MM.1S (cell line): ENCODE results near the gene AGXT.

Experiments
- DNase-seq: peaks from one replicate; pipeline ENCODE4 v3.0.0-alpha.2; 2015
- H2AFZ ChIP-seq: fragments of 300-600 bp; sonication (generic); 2 replicates; pipeline ENCODE4 v1.6.0; 2016; ENCODE audit warnings: antibody characterized with exemption, low read length
- H3F3A ChIP-seq: fragments of 300-600 bp; sonication (generic); 2 replicates; pipeline ENCODE4 v1.6.1; 2016; ENCODE audit warnings: mild to moderate bottlenecking, antibody characterized with exemption, low read length, moderate library complexity, mixed read lengths; ENCODE audit not compliant: insufficient read depth
- H3K27ac ChIP-seq: fragments of 300-600 bp; sonication (generic); 2 replicates; pipeline ENCODE4 v1.5.1; 2016; ENCODE audit warnings: mild to moderate bottlenecking, low read length
- H3K27me3 ChIP-seq: fragments of 300-600 bp; sonication (generic); replicated peaks from 2 replicates; pipeline ENCODE4 v1.6.0; 2016; ENCODE audit warnings: low read length; ENCODE audit not compliant: insufficient read depth
- H3K36me3 ChIP-seq: fragments of 300-600 bp; sonication (generic); replicated peaks from 2 replicates; pipeline ENCODE4 v1.6.1; 2016; ENCODE audit warnings: mild to moderate bottlenecking, low read length, mixed read lengths; ENCODE audit not compliant: insufficient read depth
- H3K4me1 ChIP-seq: fragments of 300-600 bp; sonication (generic); 2 replicates; pipeline ENCODE4 v1.6.1; 2016; ENCODE audit warnings: low read length, mixed read lengths
- H3K4me2 ChIP-seq: fragments of 300-600 bp; sonication (generic); 2 replicates; pipeline ENCODE4 v1.6.0; 2016; ENCODE audit warnings: low read depth, low read length
- H3K4me3 ChIP-seq: fragments of 300-600 bp; sonication (generic); 2 replicates; pipeline ENCODE4 v1.5.1; 2016; ENCODE audit warnings: low read length, mixed read lengths
- H3K79me2 ChIP-seq: fragments of 300-600 bp; sonication (generic); 2 replicates; pipeline ENCODE4 v1.6.1; 2016; ENCODE audit warnings: mixed run types, low read length, mixed read lengths
- H3K9ac ChIP-seq: fragments of 300-600 bp; sonication (generic); 2 replicates; pipeline ENCODE4 v1.6.1; 2016; ENCODE audit warnings: low read length, mixed read lengths
- H3K9me2 ChIP-seq: fragments of 300-600 bp; sonication (generic); replicated peaks from 2 replicates; pipeline ENCODE4 v1.6.1; 2016; ENCODE audit warnings: mild to moderate bottlenecking, low read length, mixed read lengths; ENCODE audit not compliant: insufficient read depth
- H3K9me3 ChIP-seq: fragments of 300-600 bp; sonication (generic); replicated peaks from 2 replicates; pipeline ENCODE4 v1.6.1; 2016; ENCODE audit warnings: mild to moderate bottlenecking, low read length, mixed read lengths; ENCODE audit not compliant: insufficient read depth
- H4K20me1 ChIP-seq: fragments of 300-600 bp; sonication (generic); 2 replicates; pipeline ENCODE4 v1.6.1; 2016; ENCODE audit warnings: mild to moderate bottlenecking, low read length, moderate library complexity, mixed read lengths; ENCODE audit not compliant: insufficient read depth
- CTCF ChIP-seq: fragments of 300-600 bp; sonication (generic); IDR thresholded peaks from 2 replicates; pipeline ENCODE4 v1.5.1; 2016; ENCODE audit warnings: antibody characterized with exemption, low read length, mixed read lengths
- EZH2 ChIP-seq: fragments of 300-600 bp; sonication (generic); optimal IDR thresholded peaks from 2 replicates; pipeline ENCODE3; 2017; ENCODE audit warnings: low read depth, mild to moderate bottlenecking, antibody characterized with exemption, low read length, mixed read lengths
- EZH2phosphoT487 ChIP-seq: fragments of 300-600 bp; sonication (generic); IDR thresholded peaks from 2 replicates; pipeline ENCODE4 v1.6.1; 2018; ENCODE audit warnings: antibody characterized with exemption, low read length

The AGXT gene

GRCh38 chr2:240921995-240922244 lies 53.3 kb downstream of the AGXT start:
- Histone ChIP-seq H3F3A (no peaks in the 10 kb centered on the region), H3K36me3 (no peaks in the 10 kb centered on the region), H3K4me2 (no peak overlapping the region), H3K9ac (no peak overlapping the region), H3K27ac (no peak overlapping the region), H3K27me3 (peaks cover 45% of the 10 kb centered on the region), H3K4me3 (no peak overlapping the region), H3K4me1 (no peaks in the 10 kb centered on the region), H2AFZ (no peak overlapping the region), H4K20me1 (no peaks in the 10 kb centered on the region), H3K9me3 (no peaks in the 10 kb centered on the region), H3K9me2 (no peaks in the 10 kb centered on the region), H3K79me2 (no peaks in the 10 kb centered on the region)
- TF ChIP-seq CTCF: no peak
- no peak for DNase-seq

GRCh38 chr2:240922245-240922981 lies 53.8 kb downstream of the AGXT start:
- H3K9me3 ChIP-seq: no peaks in the 10 kb centered on the region
- no peaks in the 10 kb centered on the region for H3K79me2 ChIP-seq
- no peaks in the 10 kb centered on the region for H3K36me3 ChIP-seq
- H4K20me1 ChIP-seq: no peaks in the 10 kb centered on the region
- H3K27me3 ChIP-seq: peaks cover 45% of the 10 kb centered on the region
- no peaks in the 10 kb centered on the region for H3F3A ChIP-seq
- no peaks in the 10 kb centered on the region for H3K4me1 ChIP-seq
- no peak overlapping the region for H2AFZ ChIP-seq
- no peak for TF ChIP-seq EZH2
- TF ChIP-seq CTCF: no peak
- TF ChIP-seq EZH2phosphoT487: no peak
- H3K27ac ChIP-seq: no peak overlapping the region
- H3K4me3 ChIP-seq: no peak overlapping the region
- H3K9me2 ChIP-seq: no peaks in the 10 kb centered on the region
- H3K4me2 ChIP-seq: no peak overlapping the region
- DNase-seq: no peak
- no peak overlapping the region for H3K9ac ChIP-seq

GRCh38 chr2:240922982-240923537 lies 54.4 kb downstream of the AGXT start:
- no peak overlapping the region for H3K4me2 ChIP-seq
- H3K4me1 ChIP-seq: no peaks in the 10 kb centered on the region
- no peak for DNase-seq
- H3K9ac ChIP-seq: no peak overlapping the region
- no peaks in the 10 kb centered on the region for H4K20me1 ChIP-seq
- no peak for TF ChIP-seq EZH2
- no peak for TF ChIP-seq CTCF
- no peak for TF ChIP-seq EZH2phosphoT487
- H3F3A ChIP-seq: no peaks in the 10 kb centered on the region
- no peak overlapping the region for H3K27ac ChIP-seq
- no peaks in the 10 kb centered on the region for H3K9me3 ChIP-seq
- no peaks in the 10 kb centered on the region for H3K36me3 ChIP-seq
- H3K79me2 ChIP-seq: no peaks in the 10 kb centered on the region
- H3K27me3 ChIP-seq: peaks cover 47% of the 10 kb centered on the region
- no peaks in the 10 kb centered on the region for H3K9me2 ChIP-seq
- no peak overlapping the region for H3K4me3 ChIP-seq
- H2AFZ ChIP-seq: no peak overlapping the region
